B cell (primary cell): Measurements from ENCODE around the gene BHLHE41. TPM values are rescaled to one million over a fixed set of nuclear protein-coding genes. Genes with fewer than 3 reads are reported as not detected.

Experiments used
- ATAC-seq: fragments of 200-7000 bp; cut with Tn5 transposase; one replicate; pipeline ENCODE4 v1.10.0; 2021; ENCODE audit warnings: low read depth, mild to moderate bottlenecking, moderate number of reproducible peaks, moderate library complexity
- CTCF ChIA-PET: fragments of 350-600 bp; sonication (Branson Sonifier 250); formaldehyde crosslinking; loops from one replicate; lab custom pipeline; 2021; ENCODE audit warnings: antibody characterized with exemption, inconsistent platforms; lab: Charles Lee
- POLR2A ChIA-PET: fragments of 350-600 bp; sonication (Branson Sonifier 250); formaldehyde crosslinking; loops from one replicate; lab custom pipeline; 2021; ENCODE audit warnings: antibody characterized with exemption; lab: Charles Lee
- DNase-seq: peaks from one replicate; pipeline ENCODE4 v3.0.0; 2013
- H2AFZ ChIP-seq: 2 replicates; pipeline ENCODE4 v1.6.1; 2012; ENCODE audit warnings: mild to moderate bottlenecking, low read depth, low read length; ENCODE audit not compliant: insufficient read depth, poor library complexity, severe bottlenecking
- H3K27ac ChIP-seq, 2 donors: 1 replicate in 1 of 2; 2 replicates in 1 of 2; pipeline ENCODE4 v1.5.1; 2012 to 2013; ENCODE audit warnings: low read length in 2 of 2, mild to moderate bottlenecking in 2 of 2, moderate library complexity in 1 of 2
- H3K27me3 ChIP-seq, 4 experiments: fragments of 200-600 bp in 1 of 4; sonication (generic) in 1 of 4; replicated peaks in 1 of 4; 1 replicate in 2 of 4; 2 replicates in 2 of 4; pipeline versions ENCODE4 v1.6.1 to v1.7.0; 2013 to 2016; ENCODE audit warnings: low read length in 3 of 4, mild to moderate bottlenecking in 2 of 4, mixed read lengths in 1 of 4, moderate library complexity in 1 of 4; ENCODE audit not compliant: insufficient read depth in 4 of 4, control insufficient read depth in 3 of 4; ENCODE audit errors: control extremely low read depth in 1 of 4
- H3K36me3 ChIP-seq, 2 experiments: replicated peaks in 1 of 2; 1 replicate in 1 of 2; 2 replicates in 1 of 2; pipeline versions ENCODE4 v1.6.1 to v1.7.1; 2013; ENCODE audit warnings: low read length in 1 of 2; ENCODE audit not compliant: insufficient read depth in 2 of 2, control insufficient read depth in 1 of 2; ENCODE audit errors: control extremely low read depth in 1 of 2, extremely low read depth in 1 of 2
- H3K4me1 ChIP-seq, 2 donors: fragments of 200-600 bp in 1 of 2; sonication (generic) in 1 of 2; 1 replicate in 1 of 2; 2 replicates in 1 of 2; pipeline versions ENCODE4 v1.5.1 to v1.6.1; 2013 to 2017; ENCODE audit warnings: low read length in 2 of 2; ENCODE audit not compliant: control insufficient read depth in 2 of 2, insufficient read depth in 2 of 2
- H3K4me2 ChIP-seq: replicated peaks from 2 replicates; pipeline ENCODE3; 2012; ENCODE audit warnings: mild to moderate bottlenecking, low read depth, low read length; ENCODE audit not compliant: poor library complexity, severe bottlenecking
- H3K4me3 ChIP-seq, 5 experiments: fragments of 200-600 bp in 1 of 5; sonication (generic) in 1 of 5; 1 replicate in 3 of 5; 2 replicates in 2 of 5; pipeline versions ENCODE4 v1.5.1 to v1.7.0; 2011 to 2016; ENCODE audit warnings: low read length in 4 of 5, mild to moderate bottlenecking in 4 of 5, low read depth in 2 of 5, control low read depth in 1 of 5, moderate library complexity in 1 of 5; ENCODE audit not compliant: insufficient read depth in 1 of 5; ENCODE audit errors: control extremely low read depth in 1 of 5, extremely low read depth in 1 of 5
- H3K79me2 ChIP-seq: fragments of 200-600 bp; sonication (generic); one replicate; pipeline ENCODE4 v1.6.0; 2016; ENCODE audit warnings: low read length; ENCODE audit not compliant: control insufficient read depth, insufficient read depth
- H3K9ac ChIP-seq: fragments of 200-600 bp; sonication (generic); 2 replicates; pipeline ENCODE4 v1.6.1; 2017; ENCODE audit warnings: mild to moderate bottlenecking, low read length, moderate library complexity
- H3K9me3 ChIP-seq, 3 donors: one replicate each; pipeline versions ENCODE4 v1.6.1 to v1.7.1; 2013; ENCODE audit warnings: low read length in 2 of 3; ENCODE audit not compliant: control insufficient read depth in 2 of 3, insufficient read depth in 1 of 3; ENCODE audit errors: control extremely low read depth in 1 of 3
- H4K20me1 ChIP-seq: 2 replicates; pipeline ENCODE4 v1.6.0; 2012; ENCODE audit warnings: mild to moderate bottlenecking, low read length; ENCODE audit not compliant: insufficient read depth, control insufficient read depth, poor library complexity, severe bottlenecking
- H3K27ac Mint-ChIP-seq: one replicate; pipeline ENCODE4 v1.8.0; 2021; ENCODE audit warnings: mixed read lengths
- H3K27me3 Mint-ChIP-seq: one replicate; pipeline ENCODE4 v1.8.0; 2021; ENCODE audit warnings: mixed read lengths
- H3K4me1 Mint-ChIP-seq: one replicate; pipeline ENCODE4 v1.8.0; 2021; ENCODE audit warnings: mixed read lengths
- H3K4me3 Mint-ChIP-seq: one replicate; pipeline ENCODE4 v1.8.0; 2021; ENCODE audit warnings: mixed read lengths
- H3K9me3 Mint-ChIP-seq: one replicate; pipeline ENCODE4 v1.8.0; 2022; ENCODE audit warnings: mixed read lengths; ENCODE audit not compliant: insufficient read depth
- CTCF ChIP-seq: fragments of 200-600 bp; IDR thresholded peaks from one replicate; pipeline ENCODE4 v1.8.0; 2022; ENCODE audit warnings: antibody characterized with exemption, mild to moderate bottlenecking
- EZH2 ChIP-seq: IDR thresholded peaks from 2 replicates; pipeline ENCODE4 v1.6.1; 2012; ENCODE audit warnings: borderline replicate concordance, low read depth, mild to moderate bottlenecking, moderate library complexity, low read length; ENCODE audit not compliant: insufficient read depth, poor library complexity, severe bottlenecking
- WGBS: methylation state at CpG from one replicate; pipeline ENCODE4 v1.1.5; 2013; ENCODE audit warnings: missing lambda C conversion rate; ENCODE audit not compliant: insufficient coverage; 5-methylcytosine and 5-hydroxymethylcytosine counted together
- intact Hi-C: fragments of 100-400 bp; cut with micrococcal nuclease; formaldehyde crosslinking; loops from one replicate; pipeline ENCODE4 v1.10.0; 2022
- polyA plus RNA-seq: library from polyadenylated mRNA; depleted of rRNA; stranded (reverse); fragments of >200 nt; gene quantifications from 2 replicates; pipeline ENCODE4 v1.2.3, GENCODE V29; 2012
- total RNA-seq, 2 donors: library from RNA; stranded (reverse); fragments of 120-200 nt in 1 of 2; gene quantifications; 1 replicate in 1 of 2; 2 replicates in 1 of 2; pipeline versions ENCODE4 v1.2.3 to v1.2.4, GENCODE V29; 2013 to 2022

Gene BHLHE41
- total and polyA plus RNA-seq, 2 donors (not counting 1 experiment from before 2014, with no cell fraction given): 12.0 to 57.2 TPM

- no peaks in the 10 kb centered on the region for H3K36me3 ChIP-seq
- H3K9me3 Mint-ChIP-seq: no peaks in the 10 kb centered on the region
- H3K9me3 ChIP-seq: peaks cover 0 to 3% (median 0%) of the 10 kb centered on the region in 3 donors
- H3K4me1 ChIP-seq: peaks cover 58 to 60% of the 10 kb centered on the region in 2 donors
- intact Hi-C loops: loop anchor here (1.0 to 5.0 kb wide), 7 partner anchors 9 to 889 kb away; partner anchors contain the start of genes FGFR1OP2, INTS13, SSPN and TM7SF3
- no peaks in the 10 kb centered on the region for H4K20me1 ChIP-seq
- H3K27ac Mint-ChIP-seq: peak overlapping the region; percentile 99
- peaks cover 70% of the 10 kb centered on the region for H3K4me1 Mint-ChIP-seq
- peak overlapping the region; percentile 80 for H3K9ac ChIP-seq
- peak overlapping the region; percentile 51 to 87 (median 74) for H3K4me3 ChIP-seq
- H3K79me2 ChIP-seq: peaks cover 8% of the 10 kb centered on the region
- ATAC-seq (peak; percentile 14), DNase-seq (peak; percentile 84)
- H3K4me2 ChIP-seq: peak overlapping the region; percentile 94
- peaks cover 0 to 14% (median 0%) of the 10 kb centered on the region in 4 experiments for H3K27me3 ChIP-seq
- ChIA-PET POLR2A (interaction anchor here (0.9 to 5.5 kb wide), 9 partner anchors 8 to 350 kb away, joined by 3 to 117 read pairs (median 4); partner anchors contain the start of gene SSPN), CTCF (interaction anchor here (0.8 to 6.5 kb wide), 24 partner anchors 8 to 492 kb away, joined by 3 to 72 read pairs (median 6); no protein-coding TSS in a partner anchor)
- TF ChIP-seq EZH2: peak; percentile 93
- TF ChIP-seq CTCF: peak; percentile 36
- H2AFZ ChIP-seq: peak overlapping the region; percentile 81
- WGBS: under 1% methylated on average over 63 of the region's 69 CpGs
- peak overlapping the region; percentile 99 for H3K4me3 Mint-ChIP-seq
- H3K27me3 Mint-ChIP-seq: peaks cover 4% of the 10 kb centered on the region
- H3K27ac ChIP-seq: peak overlapping the region; percentile 63 to 86
These were observed 2.0 kb downstream of the BHLHE41 start for GRCh38 chr12:26122681-26123481.
